Measurements from ENCODE around the gene COX6B1.
A peak's percentile ranks its signal among the peaks of the same experiment; 100 is the strongest.
"Not testable (repeated sequence)": the region's sequence is repeated elsewhere in the genome, so short reads cannot be mapped to it uniquely, and the experiment has no call there.

COX6B1 gene

GRCh38 chr19:35648017-35648961, at the start of gene COX6B1:
Gene COX6B1 (plus strand): TSS chr19:35648323. CDS start chr19:35651244, 2,921 bp downstream.
- DNase-seq: peak; percentile 93 to 99

GRCh38 chr19:35601971-35602370, 46.2 kb upstream of the COX6B1 start:
- DNase-seq: no peak

- DNase-seq: not testable (repeated sequence)
Observed at GRCh38 chr19:35604436-35604835, 43.7 kb upstream of the COX6B1 start.

GRCh38 chr19:35607170-35607569, 41.0 kb upstream of the COX6B1 start:
- not testable (repeated sequence) for DNase-seq

- DNase-seq: no peak
Observed at GRCh38 chr19:35607661-35608060, 40.5 kb upstream of the COX6B1 start.

- no peak for DNase-seq
Observed at GRCh38 chr19:35608251-35608650, 39.9 kb upstream of the COX6B1 start.

GRCh38 chr19:35609851-35610353, 38.2 kb upstream of the COX6B1 start:
- DNase-seq: no peak

- DNase-seq: no peak
Observed at GRCh38 chr19:35612224-35612558, 35.9 kb upstream of the COX6B1 start.

- DNase-seq: peak; percentile 68 to 80
Observed at GRCh38 chr19:35612559-35613321, 35.4 kb upstream of the COX6B1 start, which contains the start of gene HAUS5. Gene HAUS5 (plus strand): TSS chr19:35612735. CDS start chr19:35612795, 60 bp downstream.

GRCh38 chr19:35613574-35613973, 34.5 kb upstream of the COX6B1 start:
- no peak for DNase-seq

GRCh38 chr19:35615036-35615435, 33.1 kb upstream of the COX6B1 start:
- DNase-seq: no peak

- no peak for DNase-seq
Observed at GRCh38 chr19:35618857-35619256, 29.3 kb upstream of the COX6B1 start.

GRCh38 chr19:35619290-35619923, 28.7 kb upstream of the COX6B1 start:
- DNase-seq: no peak

- no peak for DNase-seq
Observed at GRCh38 chr19:35620001-35620400, 28.1 kb upstream of the COX6B1 start.

- DNase-seq: no peak
Observed at GRCh38 chr19:35621708-35622107, 26.4 kb upstream of the COX6B1 start.

GRCh38 chr19:35622750-35623149, 25.4 kb upstream of the COX6B1 start:
- no peak for DNase-seq

GRCh38 chr19:35623327-35624010, 24.7 kb upstream of the COX6B1 start:
- DNase-seq: no peak

- DNase-seq: no peak
Observed at GRCh38 chr19:35628264-35628564, 19.9 kb upstream of the COX6B1 start.

GRCh38 chr19:35628565-35629331, 19.4 kb upstream of the COX6B1 start, which contains the start of gene RBM42:
Gene RBM42 (plus strand): TSS chr19:35629036. CDS start chr19:35629154, 118 bp downstream.
- peak; percentile 95 to 96 for DNase-seq

GRCh38 chr19:35629332-35629633, 18.8 kb upstream of the COX6B1 start:
- DNase-seq: no peak

GRCh38 chr19:35633727-35634440, 14.2 kb upstream of the COX6B1 start:
- no peak for DNase-seq

Data from hippocampal formation (tissue), 2 donors.